Measurements from ENCODE around the gene CCDC191.
A peak's percentile ranks its signal among the peaks of the same experiment; 100 is the strongest.

CCDC191 gene

DNA sequence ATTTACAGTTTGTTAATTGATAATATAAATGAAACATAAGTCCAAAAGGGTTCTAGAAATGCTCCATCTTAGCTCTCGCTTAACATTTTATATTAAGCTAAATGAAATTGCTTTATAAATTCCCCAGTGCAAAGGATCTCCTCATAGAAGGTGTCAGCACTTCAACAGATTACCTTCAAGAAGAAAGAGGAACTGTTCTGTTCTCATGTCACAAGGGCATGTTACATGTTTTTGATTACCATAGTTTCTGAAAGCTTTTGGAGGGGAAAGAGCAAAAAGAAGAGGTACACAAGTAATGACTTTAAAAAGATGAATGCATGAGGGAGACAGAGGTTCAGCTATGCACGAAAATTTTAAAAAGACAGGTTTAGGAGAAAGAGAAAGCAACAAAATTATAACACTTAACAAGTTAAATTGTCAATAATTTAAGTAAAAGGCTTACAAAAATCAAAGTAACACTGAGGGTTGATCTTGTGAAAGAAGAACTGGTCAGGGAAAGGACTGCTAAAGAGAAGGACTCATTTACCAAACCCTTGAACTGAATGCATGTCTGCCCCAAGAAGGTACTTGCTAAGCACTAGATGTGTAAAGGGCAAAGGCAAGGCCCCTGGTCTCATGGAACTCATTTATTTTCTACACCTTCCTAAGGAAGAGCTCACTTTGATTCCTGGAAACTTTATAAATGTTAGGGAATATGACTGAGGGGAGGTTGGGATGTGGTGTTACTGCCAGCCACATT lies 45.1 kb downstream of the CCDC191 start:
- no peaks in the 10 kb centered on the region for H3K79me2 ChIP-seq (ENCODE audit: control insufficient read depth, insufficient read depth, low read length)
- no peak for DNase-seq
- no peak overlapping the region for H3K4me2 ChIP-seq (ENCODE audit: low read length)
- H3K4me1 ChIP-seq (ENCODE audit: control insufficient read depth, low read depth, low read length): no peaks in the 10 kb centered on the region
- WGBS (ENCODE audit: extremely low coverage, insufficient coverage, low lambda C conversion rate): no CpG with 5 or more reads among the region's 2 CpGs
- no peak overlapping the region for H4K5ac ChIP-seq (ENCODE audit: low read length)
- no peak overlapping the region for H2BK5ac ChIP-seq (ENCODE audit: low read length)
- no peak overlapping the region for H3K23ac ChIP-seq (ENCODE audit: low read length)
- H3K9ac ChIP-seq (ENCODE audit: low read length): no peak overlapping the region
- no peak overlapping the region for H2AK5ac ChIP-seq (ENCODE audit: low read length)
- no peak overlapping the region for H2BK15ac ChIP-seq (replicated peaks; ENCODE audit: low read depth)
- H2BK120ac ChIP-seq (ENCODE audit: low read depth, low read length): no peak overlapping the region
- no peak overlapping the region for H3K18ac ChIP-seq (ENCODE audit: low read length)
- no peaks in the 10 kb centered on the region for H3K79me1 ChIP-seq (ENCODE audit: low read length)
- H3K27ac ChIP-seq (ENCODE audit: low read depth, low read length): no peak overlapping the region
- H3K56ac ChIP-seq (ENCODE audit: low read length): no peak overlapping the region
- no peak overlapping the region for H3K4me3 ChIP-seq (ENCODE audit: low read length)
- no peak overlapping the region for H3K4ac ChIP-seq (ENCODE audit: low read depth, low read length)
- no peaks in the 10 kb centered on the region for H3K27me3 ChIP-seq (ENCODE audit: insufficient read depth, low read length, poor library complexity)
- H4K8ac ChIP-seq (ENCODE audit: low read depth, low read length): no peak overlapping the region
- H3K36me3 ChIP-seq (ENCODE audit: control insufficient read depth, insufficient read depth, low read length): no peaks in the 10 kb centered on the region

GRCh38 chr3:114005481-114005880 lies 50.8 kb downstream of the CCDC191 start:
- Histone ChIP-seq H2BK15ac (replicated peaks; ENCODE audit: low read depth) (no peak overlapping the region), H3K36me3 (ENCODE audit: control insufficient read depth, insufficient read depth, low read length) (no peaks in the 10 kb centered on the region), H3K18ac (ENCODE audit: low read length) (no peak overlapping the region), H3K56ac (ENCODE audit: low read length) (no peak overlapping the region), H3K23ac (ENCODE audit: low read length) (no peak overlapping the region), H3K4me1 (ENCODE audit: control insufficient read depth, low read depth, low read length) (no peaks in the 10 kb centered on the region), H2BK5ac (ENCODE audit: low read length) (no peak overlapping the region), H3K27ac (ENCODE audit: low read depth, low read length) (no peak overlapping the region), H2BK120ac (ENCODE audit: low read depth, low read length) (no peak overlapping the region), H3K4ac (ENCODE audit: low read depth, low read length) (no peak overlapping the region), H4K5ac (ENCODE audit: low read length) (no peak overlapping the region), H3K9ac (ENCODE audit: low read length) (no peak overlapping the region), H3K4me2 (ENCODE audit: low read length) (no peak overlapping the region), H2AK5ac (ENCODE audit: low read length) (no peak overlapping the region), H3K79me2 (ENCODE audit: control insufficient read depth, insufficient read depth, low read length) (no peaks in the 10 kb centered on the region), H3K4me3 (ENCODE audit: low read length) (no peak overlapping the region), H3K27me3 (ENCODE audit: insufficient read depth, low read length, poor library complexity) (no peaks in the 10 kb centered on the region), H3K79me1 (ENCODE audit: low read length) (no peaks in the 10 kb centered on the region), H4K8ac (ENCODE audit: low read depth, low read length) (no peak overlapping the region)
- WGBS (ENCODE audit: extremely low coverage, insufficient coverage, low lambda C conversion rate): no CpG with 5 or more reads among the region's 5 CpGs
- DNase-seq: no peak

DNA sequence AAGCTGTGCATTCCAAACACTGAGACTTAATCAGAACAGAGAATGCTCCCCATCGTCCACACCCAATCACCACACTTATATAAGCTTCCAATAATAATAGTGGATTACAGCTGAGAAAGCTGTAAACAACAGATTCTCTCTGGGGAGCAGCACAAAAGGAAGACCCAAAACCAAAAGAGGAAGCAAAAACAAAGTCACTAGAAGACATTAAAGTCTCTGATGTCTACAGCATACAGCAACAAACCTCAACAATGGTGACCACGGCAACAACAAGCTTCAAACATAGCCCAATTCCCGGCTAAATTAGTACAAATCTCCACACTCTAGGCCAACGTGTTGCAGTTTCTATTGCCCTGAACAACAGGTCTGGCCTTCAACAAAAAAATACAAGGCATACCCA lies 70.8 kb downstream of the CCDC191 start:
- H3K79me1 ChIP-seq (ENCODE audit: low read length): no peaks in the 10 kb centered on the region
- H3K4me3 ChIP-seq (ENCODE audit: low read length): no peak overlapping the region
- no peak overlapping the region for H3K27ac ChIP-seq (ENCODE audit: low read depth, low read length)
- no peak overlapping the region for H4K5ac ChIP-seq (ENCODE audit: low read length)
- DNase-seq: peak; percentile 38
- H3K9ac ChIP-seq (ENCODE audit: low read length): no peak overlapping the region
- H2BK5ac ChIP-seq (ENCODE audit: low read length): no peak overlapping the region
- no peaks in the 10 kb centered on the region for H3K79me2 ChIP-seq (ENCODE audit: control insufficient read depth, insufficient read depth, low read length)
- H2AK5ac ChIP-seq (ENCODE audit: low read length): no peak overlapping the region
- no peak overlapping the region for H4K8ac ChIP-seq (ENCODE audit: low read depth, low read length)
- H2BK120ac ChIP-seq (ENCODE audit: low read depth, low read length): no peak overlapping the region
- H3K4me2 ChIP-seq (ENCODE audit: low read length): no peak overlapping the region
- no CpG with 5 or more reads among the region's 4 CpGs for WGBS (ENCODE audit: extremely low coverage, insufficient coverage, low lambda C conversion rate)
- no peaks in the 10 kb centered on the region for H3K4me1 ChIP-seq (ENCODE audit: control insufficient read depth, low read depth, low read length)
- no peak overlapping the region for H3K4ac ChIP-seq (ENCODE audit: low read depth, low read length)
- H3K27me3 ChIP-seq (ENCODE audit: insufficient read depth, low read length, poor library complexity): no peaks in the 10 kb centered on the region
- no peak overlapping the region for H3K18ac ChIP-seq (ENCODE audit: low read length)
- H3K23ac ChIP-seq (ENCODE audit: low read length): no peak overlapping the region
- no peak overlapping the region for H3K56ac ChIP-seq (ENCODE audit: low read length)
- no peak overlapping the region for H2BK15ac ChIP-seq (replicated peaks; ENCODE audit: low read depth)
- no peaks in the 10 kb centered on the region for H3K36me3 ChIP-seq (ENCODE audit: control insufficient read depth, insufficient read depth, low read length)

DNA sequence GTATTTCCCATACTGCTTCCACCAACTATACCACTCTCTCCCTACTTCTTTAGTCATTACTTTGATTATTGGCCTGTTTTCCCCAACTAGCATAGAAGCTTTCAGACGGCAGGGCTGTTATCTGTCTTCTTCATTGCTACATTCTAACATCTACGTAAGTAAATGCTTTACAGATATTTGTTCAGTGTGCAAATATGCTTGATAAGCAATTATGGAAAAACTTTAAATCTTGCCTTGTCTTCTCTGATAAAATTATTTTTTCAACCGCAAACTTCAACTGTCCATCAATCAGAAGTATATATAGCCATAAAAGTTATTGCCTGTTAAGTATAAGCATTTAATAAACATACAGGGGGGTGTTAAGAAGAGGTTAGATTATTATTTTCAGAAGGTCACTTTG lies 72.8 kb downstream of the CCDC191 start:
- Histone ChIP-seq H3K79me2 (ENCODE audit: control insufficient read depth, insufficient read depth, low read length) (no peaks in the 10 kb centered on the region), H3K36me3 (ENCODE audit: control insufficient read depth, insufficient read depth, low read length) (no peaks in the 10 kb centered on the region), H3K4me1 (ENCODE audit: control insufficient read depth, low read depth, low read length) (no peaks in the 10 kb centered on the region), H2BK15ac (replicated peaks; ENCODE audit: low read depth) (no peak overlapping the region), H3K4me2 (ENCODE audit: low read length) (no peak overlapping the region), H3K23ac (ENCODE audit: low read length) (no peak overlapping the region), H2BK120ac (ENCODE audit: low read depth, low read length) (no peak overlapping the region), H4K5ac (ENCODE audit: low read length) (no peak overlapping the region), H3K27me3 (ENCODE audit: insufficient read depth, low read length, poor library complexity) (no peaks in the 10 kb centered on the region), H3K4ac (ENCODE audit: low read depth, low read length) (no peak overlapping the region), H2BK5ac (ENCODE audit: low read length) (no peak overlapping the region), H3K27ac (ENCODE audit: low read depth, low read length) (no peak overlapping the region), H3K4me3 (ENCODE audit: low read length) (no peak overlapping the region), H3K79me1 (ENCODE audit: low read length) (no peaks in the 10 kb centered on the region), H3K18ac (ENCODE audit: low read length) (no peak overlapping the region), H3K9ac (ENCODE audit: low read length) (no peak overlapping the region), H3K56ac (ENCODE audit: low read length) (no peak overlapping the region), H4K8ac (ENCODE audit: low read depth, low read length) (no peak overlapping the region), H2AK5ac (ENCODE audit: low read length) (no peak overlapping the region)
- WGBS (ENCODE audit: extremely low coverage, insufficient coverage, low lambda C conversion rate): no CpG with 5 or more reads among the region's 3 CpGs
- DNase-seq: no peak

GRCh38 chr3:113981803-113982202 lies 74.5 kb downstream of the CCDC191 start:
- no peaks in the 10 kb centered on the region for H3K4me1 ChIP-seq (ENCODE audit: control insufficient read depth, low read depth, low read length)
- no peak overlapping the region for H2BK5ac ChIP-seq (ENCODE audit: low read length)
- no peak for DNase-seq
- H3K23ac ChIP-seq (ENCODE audit: low read length): no peak overlapping the region
- H3K4me2 ChIP-seq (ENCODE audit: low read length): no peak overlapping the region
- H2BK120ac ChIP-seq (ENCODE audit: low read depth, low read length): no peak overlapping the region
- no peak overlapping the region for H3K4ac ChIP-seq (ENCODE audit: low read depth, low read length)
- H2BK15ac ChIP-seq (replicated peaks; ENCODE audit: low read depth): no peak overlapping the region
- H3K4me3 ChIP-seq (ENCODE audit: low read length): no peak overlapping the region
- no peak overlapping the region for H3K18ac ChIP-seq (ENCODE audit: low read length)
- H4K5ac ChIP-seq (ENCODE audit: low read length): no peak overlapping the region
- H3K79me1 ChIP-seq (ENCODE audit: low read length): no peaks in the 10 kb centered on the region
- H3K56ac ChIP-seq (ENCODE audit: low read length): no peak overlapping the region
- H3K9ac ChIP-seq (ENCODE audit: low read length): no peak overlapping the region
- H3K27me3 ChIP-seq (ENCODE audit: insufficient read depth, low read length, poor library complexity): no peaks in the 10 kb centered on the region
- H3K36me3 ChIP-seq (ENCODE audit: control insufficient read depth, insufficient read depth, low read length): no peaks in the 10 kb centered on the region
- H2AK5ac ChIP-seq (ENCODE audit: low read length): no peak overlapping the region
- no peak overlapping the region for H3K27ac ChIP-seq (ENCODE audit: low read depth, low read length)
- H3K79me2 ChIP-seq (ENCODE audit: control insufficient read depth, insufficient read depth, low read length): no peaks in the 10 kb centered on the region
- H4K8ac ChIP-seq (ENCODE audit: low read depth, low read length): no peak overlapping the region

GRCh38 chr3:113979916-113980315 lies 76.4 kb downstream of the CCDC191 start:
- no peak overlapping the region for H2BK15ac ChIP-seq (replicated peaks; ENCODE audit: low read depth)
- no peaks in the 10 kb centered on the region for H3K79me1 ChIP-seq (ENCODE audit: low read length)
- H3K23ac ChIP-seq (ENCODE audit: low read length): no peak overlapping the region
- no peaks in the 10 kb centered on the region for H3K27me3 ChIP-seq (ENCODE audit: insufficient read depth, low read length, poor library complexity)
- H2BK5ac ChIP-seq (ENCODE audit: low read length): no peak overlapping the region
- H2AK5ac ChIP-seq (ENCODE audit: low read length): no peak overlapping the region
- H3K79me2 ChIP-seq (ENCODE audit: control insufficient read depth, insufficient read depth, low read length): no peaks in the 10 kb centered on the region
- no CpG with 5 or more reads among the region's 1 CpG for WGBS (ENCODE audit: extremely low coverage, insufficient coverage, low lambda C conversion rate)
- H3K4me2 ChIP-seq (ENCODE audit: low read length): no peak overlapping the region
- no peak overlapping the region for H3K56ac ChIP-seq (ENCODE audit: low read length)
- H3K4me3 ChIP-seq (ENCODE audit: low read length): no peak overlapping the region
- no peak overlapping the region for H3K4ac ChIP-seq (ENCODE audit: low read depth, low read length)
- no peaks in the 10 kb centered on the region for H3K36me3 ChIP-seq (ENCODE audit: control insufficient read depth, insufficient read depth, low read length)
- H3K27ac ChIP-seq (ENCODE audit: low read depth, low read length): no peak overlapping the region
- H4K5ac ChIP-seq (ENCODE audit: low read length): no peak overlapping the region
- H3K18ac ChIP-seq (ENCODE audit: low read length): no peak overlapping the region
- no peak overlapping the region for H4K8ac ChIP-seq (ENCODE audit: low read depth, low read length)
- DNase-seq: no peak
- H3K9ac ChIP-seq (ENCODE audit: low read length): no peak overlapping the region
- H3K4me1 ChIP-seq (ENCODE audit: control insufficient read depth, low read depth, low read length): no peaks in the 10 kb centered on the region
- no peak overlapping the region for H2BK120ac ChIP-seq (ENCODE audit: low read depth, low read length)
